Measurements from ENCODE around the gene TAS2R40.

Gene TAS2R40

GRCh38 chr7:143244321-143244720 is 22.5 kb downstream of the TAS2R40 start:
- H3K27me3 ChIP-seq (ENCODE audit: control insufficient read depth in 5 of 5, insufficient read depth in 4 of 5, low read length in 5 of 5): peaks cover 0 to 10% (median 0%) of the 10 kb centered on the region in 5 donors
- H3K9ac ChIP-seq (ENCODE audit: low read length in 5 of 5): no peak overlapping the region
- H3K4me1 ChIP-seq (ENCODE audit: control insufficient read depth in 5 of 5, insufficient read depth in 5 of 5, low read length in 5 of 5): peaks cover 3 to 4% (median 3%) of the 10 kb centered on the region in 5 donors
- no peaks in the 10 kb centered on the region for H3K9me3 ChIP-seq (ENCODE audit: control insufficient read depth in 5 of 5, low read length in 5 of 5)
- no peak overlapping the region for H3K4me3 ChIP-seq (ENCODE audit: low read depth in 1 of 5, low read length in 5 of 5)
- H3K27ac ChIP-seq (ENCODE audit: low read depth, low read length): no peak overlapping the region
- H3K36me3 ChIP-seq (ENCODE audit: control insufficient read depth in 5 of 5, insufficient read depth in 5 of 5, low read length in 5 of 5): no peaks in the 10 kb centered on the region

DNA sequence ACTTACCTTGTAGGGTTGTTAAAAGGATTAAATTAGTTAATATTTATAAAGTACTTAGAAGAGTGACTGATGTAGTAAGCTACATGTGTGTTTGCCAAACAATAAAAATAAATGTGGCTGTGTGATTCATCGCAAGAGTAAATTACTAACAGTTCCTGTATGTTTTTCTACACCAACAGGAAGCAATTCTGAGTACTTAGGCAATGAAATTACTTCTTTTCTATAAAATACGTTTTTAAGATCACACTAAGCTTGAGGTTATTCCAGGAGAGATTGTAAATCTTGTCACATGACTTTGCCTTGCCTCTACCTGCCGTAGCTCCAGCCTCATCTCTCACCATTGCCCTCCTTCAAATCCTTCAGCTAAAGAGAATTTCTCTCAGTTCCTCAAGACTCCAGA is 23.3 kb downstream of the TAS2R40 start:
- Histone ChIP-seq H3K27ac (ENCODE audit: low read depth, low read length) (no peak overlapping the region), H3K9me3 (ENCODE audit: control insufficient read depth in 5 of 5, low read length in 5 of 5) (no peaks in the 10 kb centered on the region), H3K9ac (ENCODE audit: low read length in 5 of 5) (no peak overlapping the region), H3K27me3 (ENCODE audit: control insufficient read depth in 5 of 5, insufficient read depth in 4 of 5, low read length in 5 of 5) (peaks cover 0 to 10% (median 0%) of the 10 kb centered on the region in 5 donors), H3K36me3 (ENCODE audit: control insufficient read depth in 5 of 5, insufficient read depth in 5 of 5, low read length in 5 of 5) (no peaks in the 10 kb centered on the region), H3K4me1 (ENCODE audit: control insufficient read depth in 5 of 5, insufficient read depth in 5 of 5, low read length in 5 of 5) (peaks cover 3 to 4% (median 3%) of the 10 kb centered on the region in 5 donors), H3K4me3 (ENCODE audit: low read depth in 1 of 5, low read length in 5 of 5) (no peak overlapping the region)

DNA sequence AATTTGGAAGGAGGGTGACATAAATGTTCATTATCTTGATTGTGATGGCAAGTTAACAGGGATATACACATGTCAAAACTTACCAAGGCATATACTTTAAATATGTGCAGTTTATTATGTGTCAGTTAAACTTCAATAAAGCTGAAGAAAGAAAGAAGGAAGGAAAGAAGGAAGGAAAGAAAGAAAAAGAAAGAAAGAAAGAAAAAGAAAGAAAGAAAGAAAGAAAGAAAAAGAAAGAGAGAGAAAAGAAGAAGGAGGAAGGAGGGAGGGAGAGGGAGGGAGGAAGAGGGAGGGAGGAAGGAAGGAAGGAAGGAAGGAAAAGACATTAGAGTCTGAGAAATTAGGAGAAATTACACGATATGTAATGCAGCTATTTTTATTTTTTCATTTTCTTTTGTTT is 25.5 kb downstream of the TAS2R40 start:
- Histone ChIP-seq H3K36me3 (ENCODE audit: control insufficient read depth in 5 of 5, insufficient read depth in 5 of 5, low read length in 5 of 5) (no peaks in the 10 kb centered on the region), H3K27me3 (ENCODE audit: control insufficient read depth in 5 of 5, insufficient read depth in 4 of 5, low read length in 5 of 5) (peaks cover 0 to 9% (median 0%) of the 10 kb centered on the region in 5 donors), H3K4me3 (ENCODE audit: low read depth in 1 of 5, low read length in 5 of 5) (no peak overlapping the region), H3K27ac (ENCODE audit: low read depth, low read length) (no peak overlapping the region), H3K4me1 (ENCODE audit: control insufficient read depth in 5 of 5, insufficient read depth in 5 of 5, low read length in 5 of 5) (no peaks in the 10 kb centered on the region), H3K9me3 (ENCODE audit: control insufficient read depth in 5 of 5, low read length in 5 of 5) (no peaks in the 10 kb centered on the region), H3K9ac (ENCODE audit: low read length in 5 of 5) (no peak overlapping the region)

- no peaks in the 10 kb centered on the region for H3K4me1 ChIP-seq (ENCODE audit: control insufficient read depth in 5 of 5, insufficient read depth in 5 of 5, low read length in 5 of 5)
- no peak overlapping the region for H3K9ac ChIP-seq (ENCODE audit: low read length in 5 of 5)
- no peak overlapping the region for H3K27ac ChIP-seq (ENCODE audit: low read depth, low read length)
- peaks cover 0 to 7% (median 0%) of the 10 kb centered on the region in 5 donors for H3K27me3 ChIP-seq (ENCODE audit: control insufficient read depth in 5 of 5, insufficient read depth in 4 of 5, low read length in 5 of 5)
- H3K4me3 ChIP-seq (ENCODE audit: low read depth in 1 of 5, low read length in 5 of 5): no peak overlapping the region
- no peaks in the 10 kb centered on the region for H3K9me3 ChIP-seq (ENCODE audit: control insufficient read depth in 5 of 5, low read length in 5 of 5)
- H3K36me3 ChIP-seq (ENCODE audit: control insufficient read depth in 5 of 5, insufficient read depth in 5 of 5, low read length in 5 of 5): no peaks in the 10 kb centered on the region
Observed at GRCh38 chr7:143248761-143249354, 27.0 kb downstream of the TAS2R40 start.

GRCh38 chr7:143250199-143250598 is 28.4 kb downstream of the TAS2R40 start:
- H3K27ac ChIP-seq (ENCODE audit: low read depth, low read length): no peak overlapping the region
- H3K9me3 ChIP-seq (ENCODE audit: control insufficient read depth in 5 of 5, low read length in 5 of 5): no peaks in the 10 kb centered on the region
- no peaks in the 10 kb centered on the region for H3K36me3 ChIP-seq (ENCODE audit: control insufficient read depth in 5 of 5, insufficient read depth in 5 of 5, low read length in 5 of 5)
- H3K4me1 ChIP-seq (ENCODE audit: control insufficient read depth in 5 of 5, insufficient read depth in 5 of 5, low read length in 5 of 5): no peaks in the 10 kb centered on the region
- H3K9ac ChIP-seq (ENCODE audit: low read length in 5 of 5): no peak overlapping the region
- H3K27me3 ChIP-seq (ENCODE audit: control insufficient read depth in 5 of 5, insufficient read depth in 4 of 5, low read length in 5 of 5): peaks cover 0 to 4% (median 0%) of the 10 kb centered on the region in 5 donors
- no peak overlapping the region for H3K4me3 ChIP-seq (ENCODE audit: low read depth in 1 of 5, low read length in 5 of 5)

- H3K9me3 ChIP-seq (ENCODE audit: control insufficient read depth in 5 of 5, low read length in 5 of 5): no peaks in the 10 kb centered on the region
- H3K4me3 ChIP-seq (ENCODE audit: low read depth in 1 of 5, low read length in 5 of 5): no peak overlapping the region
- H3K27me3 ChIP-seq (ENCODE audit: control insufficient read depth in 5 of 5, insufficient read depth in 4 of 5, low read length in 5 of 5): peaks cover 0 to 4% (median 0%) of the 10 kb centered on the region in 5 donors
- no peaks in the 10 kb centered on the region for H3K4me1 ChIP-seq (ENCODE audit: control insufficient read depth in 5 of 5, insufficient read depth in 5 of 5, low read length in 5 of 5)
- H3K9ac ChIP-seq (ENCODE audit: low read length in 5 of 5): no peak overlapping the region
- no peak overlapping the region for H3K27ac ChIP-seq (ENCODE audit: low read depth, low read length)
- no peaks in the 10 kb centered on the region for H3K36me3 ChIP-seq (ENCODE audit: control insufficient read depth in 5 of 5, insufficient read depth in 5 of 5, low read length in 5 of 5)
Observed at GRCh38 chr7:143250822-143251221, 29.0 kb downstream of the TAS2R40 start.

DNA sequence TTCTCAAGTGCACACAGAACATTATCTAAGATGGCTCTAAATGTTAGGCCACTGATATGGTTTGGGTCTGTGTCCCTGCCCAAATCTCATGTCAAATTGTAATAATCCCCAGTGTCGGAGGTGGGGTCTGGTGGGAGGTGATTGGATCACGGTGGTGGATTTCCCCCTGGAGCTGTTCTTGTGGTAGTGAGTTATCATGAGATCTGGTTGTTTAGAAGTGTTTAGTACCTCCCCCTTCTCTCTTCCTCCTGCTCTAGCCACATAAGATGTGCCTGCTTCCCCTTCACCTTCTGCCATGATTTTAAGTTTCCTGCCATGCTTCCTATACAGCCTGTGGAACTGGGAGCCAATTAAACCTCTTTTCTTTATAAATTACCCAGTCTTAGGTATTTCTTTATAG is 30.2 kb downstream of the TAS2R40 start:
- Histone ChIP-seq H3K9ac (ENCODE audit: low read length in 5 of 5) (no peak overlapping the region), H3K4me1 (ENCODE audit: control insufficient read depth in 5 of 5, insufficient read depth in 5 of 5, low read length in 5 of 5) (no peaks in the 10 kb centered on the region), H3K9me3 (ENCODE audit: control insufficient read depth in 5 of 5, low read length in 5 of 5) (no peaks in the 10 kb centered on the region), H3K27ac (ENCODE audit: low read depth, low read length) (no peak overlapping the region), H3K4me3 (ENCODE audit: low read depth in 1 of 5, low read length in 5 of 5) (no peak overlapping the region), H3K27me3 (ENCODE audit: control insufficient read depth in 5 of 5, insufficient read depth in 4 of 5, low read length in 5 of 5) (peaks cover 0 to 3% (median 0%) of the 10 kb centered on the region in 5 donors), H3K36me3 (ENCODE audit: control insufficient read depth in 5 of 5, insufficient read depth in 5 of 5, low read length in 5 of 5) (no peaks in the 10 kb centered on the region)

GRCh38 chr7:143255564-143255963 is 33.7 kb downstream of the TAS2R40 start:
- Histone ChIP-seq H3K9me3 (ENCODE audit: control insufficient read depth in 5 of 5, low read length in 5 of 5) (no peaks in the 10 kb centered on the region), H3K36me3 (ENCODE audit: control insufficient read depth in 5 of 5, insufficient read depth in 5 of 5, low read length in 5 of 5) (no peaks in the 10 kb centered on the region), H3K27me3 (ENCODE audit: control insufficient read depth in 5 of 5, insufficient read depth in 4 of 5, low read length in 5 of 5) (no peaks in the 10 kb centered on the region), H3K4me1 (ENCODE audit: control insufficient read depth in 5 of 5, insufficient read depth in 5 of 5, low read length in 5 of 5) (no peaks in the 10 kb centered on the region), H3K4me3 (ENCODE audit: low read depth in 1 of 5, low read length in 5 of 5) (no peak overlapping the region), H3K27ac (ENCODE audit: low read depth, low read length) (no peak overlapping the region), H3K9ac (ENCODE audit: low read length in 5 of 5) (no peak overlapping the region)

DNA sequence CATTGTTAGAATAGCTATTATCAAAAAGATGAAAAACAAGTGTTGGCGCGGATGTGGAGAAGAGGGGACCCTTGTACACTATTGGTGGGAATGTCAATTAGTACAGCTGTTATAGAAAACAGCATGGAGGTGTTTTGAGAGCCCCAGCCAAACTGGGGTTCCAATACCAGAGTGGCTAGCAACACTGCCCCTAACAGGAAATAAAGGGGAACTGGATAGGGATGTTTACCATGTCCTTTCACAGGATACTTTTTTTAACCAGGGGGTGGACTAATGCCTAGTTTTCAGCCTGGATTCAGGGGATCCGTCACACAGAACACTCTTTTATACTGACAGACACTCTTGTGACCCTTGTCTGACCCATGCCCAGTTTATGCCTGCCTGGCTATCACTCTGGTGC is 34.5 kb downstream of the TAS2R40 start:
- H3K36me3 ChIP-seq (ENCODE audit: control insufficient read depth in 5 of 5, insufficient read depth in 5 of 5, low read length in 5 of 5): no peaks in the 10 kb centered on the region
- no peak overlapping the region for H3K27ac ChIP-seq (ENCODE audit: low read depth, low read length)
- H3K4me1 ChIP-seq (ENCODE audit: control insufficient read depth in 5 of 5, insufficient read depth in 5 of 5, low read length in 5 of 5): no peaks in the 10 kb centered on the region

GRCh38 chr7:143256932-143257331 is 35.1 kb downstream of the TAS2R40 start:
- H3K27ac ChIP-seq (ENCODE audit: low read depth, low read length): no peak overlapping the region
- no peak overlapping the region for H3K4me3 ChIP-seq (ENCODE audit: low read depth in 1 of 5, low read length in 5 of 5)
- no peaks in the 10 kb centered on the region for H3K4me1 ChIP-seq (ENCODE audit: control insufficient read depth in 5 of 5, insufficient read depth in 5 of 5, low read length in 5 of 5)
- no peaks in the 10 kb centered on the region for H3K36me3 ChIP-seq (ENCODE audit: control insufficient read depth in 5 of 5, insufficient read depth in 5 of 5, low read length in 5 of 5)
- no peak overlapping the region for H3K9ac ChIP-seq (ENCODE audit: low read length in 5 of 5)
- no peaks in the 10 kb centered on the region for H3K27me3 ChIP-seq (ENCODE audit: control insufficient read depth in 5 of 5, insufficient read depth in 4 of 5, low read length in 5 of 5)
- no peaks in the 10 kb centered on the region for H3K9me3 ChIP-seq (ENCODE audit: control insufficient read depth in 5 of 5, low read length in 5 of 5)

More for the DNA sequence above, 34.5 kb downstream of the TAS2R40 start:
- no peaks in the 10 kb centered on the region for H3K27me3 ChIP-seq (ENCODE audit: control insufficient read depth in 5 of 5, insufficient read depth in 4 of 5, low read length in 5 of 5)
- H3K9me3 ChIP-seq (ENCODE audit: control insufficient read depth in 5 of 5, low read length in 5 of 5): no peaks in the 10 kb centered on the region
- no peak overlapping the region for H3K9ac ChIP-seq (ENCODE audit: low read length in 5 of 5)
- H3K4me3 ChIP-seq (ENCODE audit: low read depth in 1 of 5, low read length in 5 of 5): no peak overlapping the region
